AG04450 (cell line): ENCODE data around the gene POLR1H. TPM values are rescaled to one million over a fixed set of nuclear protein-coding genes. Genes with fewer than 3 reads are reported as not detected.
A peak's percentile ranks its signal among the peaks of the same experiment; 100 is the strongest.

ENCODE experiments used
- CTCF ChIA-PET: fragments of 300-600, 350-600 bp; formaldehyde crosslinking; extraction: SDS; loops from one replicate; lab custom pipeline; 2022; ENCODE audit warnings: antibody characterized with exemption, inconsistent platforms; lab: Charles Lee
- POLR2A ChIA-PET: fragments of 350-600 bp; formaldehyde crosslinking; extraction: SDS; loops from one replicate; lab custom pipeline; 2021; ENCODE audit warnings: antibody characterized with exemption, inconsistent platforms; lab: Yijun Ruan, JAX
- DNase-seq: peaks from one replicate; pipeline ENCODE4 v3.0.0-alpha.2; 2011; ENCODE audit warnings: low read depth, low spot score
- H3K27ac ChIP-seq: one replicate; pipeline ENCODE4 v1.5.1; 2012; ENCODE audit warnings: low read depth, low read length, control low read depth
- H3K27me3 ChIP-seq: one replicate; pipeline ENCODE4 v1.6.0; 2012; ENCODE audit warnings: low read length; ENCODE audit not compliant: control insufficient read depth, insufficient read depth
- H3K4me3 ChIP-seq: 2 replicates; pipeline ENCODE4 v1.5.1; 2011; ENCODE audit warnings: mild to moderate bottlenecking, low read depth, low read length, control low read depth
- H3K9me3 ChIP-seq: 2 replicates; pipeline ENCODE4 v1.5.1; 2012; ENCODE audit warnings: low read length; ENCODE audit not compliant: control insufficient read depth, insufficient read depth
- polyA plus RNA-seq: library from polyadenylated mRNA; depleted of rRNA; stranded (reverse); fragments of >200 nt; gene quantifications from 2 replicates; pipeline ENCODE4 v1.2.3, GENCODE V29; 2011
- TF ChIP-seq, protein P1 (sequence below): IDR thresholded peaks from 2 replicates; pipeline ENCODE4 v1.5.1; 2011; ENCODE audit warnings: low read depth, low read length, control low read depth, inconsistent platforms

Gene POLR1H
- polyA plus RNA-seq, 1 experiment, result 25.0 TPM

DNA sequence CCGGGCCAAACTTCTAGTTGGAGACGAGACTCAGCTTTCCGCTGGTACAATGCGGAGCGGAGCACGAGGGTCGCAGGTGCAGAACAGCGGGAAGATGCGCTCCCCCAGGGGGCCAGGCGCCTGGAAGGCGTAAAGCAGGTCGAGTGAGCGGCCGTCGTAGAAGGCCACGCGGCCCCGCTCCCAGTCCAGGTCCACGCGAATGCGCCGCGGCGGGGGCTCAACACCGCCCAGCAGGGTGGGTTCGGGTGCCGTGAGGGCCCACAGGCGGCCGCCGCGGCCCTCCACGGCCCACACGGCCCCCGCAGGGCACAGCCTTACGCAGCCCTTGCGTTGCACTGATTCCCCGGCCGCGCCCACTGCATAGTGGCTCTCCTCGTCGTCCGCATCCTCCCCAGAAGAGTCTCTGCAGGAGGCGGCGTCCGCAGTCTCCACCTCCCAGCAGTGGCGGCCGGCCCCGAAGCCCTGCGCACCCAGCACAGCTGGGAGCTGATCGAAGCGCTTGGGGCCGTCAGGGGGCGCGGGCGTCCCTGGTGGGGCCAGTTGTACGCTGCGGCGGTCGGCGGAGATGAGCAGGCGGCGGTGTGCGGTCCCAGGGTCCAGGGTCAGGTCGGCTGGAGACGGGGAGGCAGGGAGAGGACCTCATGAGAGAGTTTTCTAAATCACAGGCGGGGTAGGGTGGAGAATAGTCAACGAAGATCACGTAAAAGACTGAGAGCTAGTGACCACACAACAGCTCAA, 10.2 kb downstream of the POLR1H start:
- POLR2A ChIA-PET, result no interaction called here
- H3K9me3 ChIP-seq, result no peaks in the 10 kb centered on the region; the same call in 1 of the 2 replicates
- H3K27ac ChIP-seq, result no peak overlapping the region
- TF ChIP-seq, protein P1, sequence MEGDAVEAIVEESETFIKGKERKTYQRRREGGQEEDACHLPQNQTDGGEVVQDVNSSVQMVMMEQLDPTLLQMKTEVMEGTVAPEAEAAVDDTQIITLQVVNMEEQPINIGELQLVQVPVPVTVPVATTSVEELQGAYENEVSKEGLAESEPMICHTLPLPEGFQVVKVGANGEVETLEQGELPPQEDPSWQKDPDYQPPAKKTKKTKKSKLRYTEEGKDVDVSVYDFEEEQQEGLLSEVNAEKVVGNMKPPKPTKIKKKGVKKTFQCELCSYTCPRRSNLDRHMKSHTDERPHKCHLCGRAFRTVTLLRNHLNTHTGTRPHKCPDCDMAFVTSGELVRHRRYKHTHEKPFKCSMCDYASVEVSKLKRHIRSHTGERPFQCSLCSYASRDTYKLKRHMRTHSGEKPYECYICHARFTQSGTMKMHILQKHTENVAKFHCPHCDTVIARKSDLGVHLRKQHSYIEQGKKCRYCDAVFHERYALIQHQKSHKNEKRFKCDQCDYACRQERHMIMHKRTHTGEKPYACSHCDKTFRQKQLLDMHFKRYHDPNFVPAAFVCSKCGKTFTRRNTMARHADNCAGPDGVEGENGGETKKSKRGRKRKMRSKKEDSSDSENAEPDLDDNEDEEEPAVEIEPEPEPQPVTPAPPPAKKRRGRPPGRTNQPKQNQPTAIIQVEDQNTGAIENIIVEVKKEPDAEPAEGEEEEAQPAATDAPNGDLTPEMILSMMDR, result peak; percentile 26; the same call in 1 of the 2 replicates
- H3K4me3 ChIP-seq, result peak overlapping the region; percentile 20; the same call in 1 of the 2 replicates
- H3K27me3 ChIP-seq, result peaks cover 51% of the 10 kb centered on the region
- DNase-seq, result no peak
- CTCF ChIA-PET, result interaction anchor here (1.3 kb wide), 1 partner anchor 60 kb away, joined by 3 read pairs; no protein-coding TSS in a partner anchor

DNA sequence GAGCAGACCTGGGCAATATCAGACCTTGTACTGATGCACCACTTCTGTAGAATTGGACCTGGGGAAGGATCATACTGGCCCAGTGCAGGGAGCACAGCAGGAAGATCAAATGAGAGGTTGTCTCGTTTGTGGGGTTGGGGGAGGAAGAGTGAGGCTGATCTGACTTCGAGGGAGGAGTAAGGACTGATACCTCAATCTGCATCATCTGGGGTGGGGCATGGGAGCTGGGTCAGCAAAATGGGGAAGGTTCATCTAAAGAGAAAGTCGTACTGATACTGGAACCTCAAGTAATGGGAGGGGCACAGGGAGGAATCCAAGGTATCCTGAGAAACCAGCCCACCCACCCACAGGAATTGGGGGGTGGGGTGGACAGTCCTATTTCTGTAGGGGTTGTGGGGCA, 10.8 kb downstream of the POLR1H start:
- H3K27ac ChIP-seq, result no peak overlapping the region
- no peaks in the 10 kb centered on the region; the same call in 1 of the 2 replicates for H3K9me3 ChIP-seq
- TF ChIP-seq, protein P1, result no peak
- H3K4me3 ChIP-seq, result no peak overlapping the region
- POLR2A ChIA-PET, result no interaction called here
- no peak for DNase-seq
- peaks cover 57% of the 10 kb centered on the region for H3K27me3 ChIP-seq
- CTCF ChIA-PET, result interaction anchor here (1.3 kb wide), 1 partner anchor 59 kb away, joined by 3 read pairs; no protein-coding TSS in a partner anchor

- ChIA-PET POLR2A (no interaction called here), CTCF (interaction anchor here (0.8 to 1.4 kb wide), 2 partner anchors 30 to 57 kb away, joined by 4 to 6 read pairs; no protein-coding TSS in a partner anchor)
- Histone ChIP-seq H3K9me3 (no peaks in the 10 kb centered on the region; the same call in 1 of the 2 replicates), H3K27me3 (peaks cover 74% of the 10 kb centered on the region), H3K4me3 (no peak overlapping the region), H3K27ac (no peak overlapping the region)
- DNase-seq, result no peak
- TF ChIP-seq, protein P1, result no peak
These were observed 12.6 kb downstream of the POLR1H start for GRCh38 chr6:30073489-30074235.

GRCh38 chr6:30074331-30075093, 13.4 kb downstream of the POLR1H start:
- ChIA-PET POLR2A (interaction anchor here (0.7 kb wide), 1 partner anchor 1793 kb away, joined by 5 read pairs; the partner anchor contains the start of gene PGBD1), CTCF (interaction anchor here (0.7 to 1.4 kb wide), 4 partner anchors 8 to 57 kb away, joined by 3 to 6 read pairs (median 4); no protein-coding TSS in a partner anchor)
- Histone ChIP-seq H3K4me3 (peak overlapping the region; percentile 35), H3K27me3 (peaks cover 82% of the 10 kb centered on the region), H3K27ac (no peak overlapping the region), H3K9me3 (no peaks in the 10 kb centered on the region; the same call in 1 of the 2 replicates)
- TF ChIP-seq, protein P1, result no peak
- DNase-seq, result no peak
